ENCODE measurements around the gene RNF112.

Gene RNF112

DNA sequence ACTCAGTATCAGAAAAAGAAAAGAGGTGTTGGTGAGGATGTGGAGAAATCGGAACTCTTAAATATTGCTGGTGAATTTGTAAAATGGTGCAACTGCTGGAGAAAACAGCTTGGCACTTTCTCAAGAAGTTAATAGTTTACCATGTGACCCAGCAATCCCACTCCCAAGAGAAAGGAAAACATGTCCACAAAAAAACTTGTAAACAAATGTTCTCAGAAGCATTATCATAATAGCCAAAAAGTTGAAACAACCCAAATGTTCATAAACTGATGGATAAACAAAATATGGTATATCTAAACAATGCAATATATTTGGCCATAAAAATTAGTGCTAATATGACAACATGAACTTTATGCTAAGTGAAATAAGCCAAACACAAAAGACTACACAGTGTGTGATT, 35.3 kb upstream of the RNF112 start:
- no peak for DNase-seq (ENCODE audit: low spot score)

DNA sequence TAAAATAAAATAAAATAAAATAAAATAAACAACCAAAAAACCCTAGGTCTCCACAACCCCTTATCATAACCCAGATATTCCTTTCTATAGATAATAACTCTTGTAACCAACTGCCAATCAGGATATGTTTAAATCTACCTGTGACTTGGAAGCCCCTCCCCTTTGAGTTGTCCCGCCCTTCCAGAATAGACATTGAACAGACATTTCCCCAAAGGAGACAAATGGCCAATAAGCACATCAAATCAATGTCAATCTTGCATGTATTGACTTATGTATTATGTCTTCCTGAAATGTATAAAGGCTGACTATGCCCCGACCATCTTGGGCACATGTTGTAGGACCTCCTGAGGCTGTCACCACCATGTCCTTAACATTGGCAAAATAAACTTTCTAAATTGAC, 34.2 kb upstream of the RNF112 start:
- no peak for DNase-seq (ENCODE audit: low spot score)

DNA sequence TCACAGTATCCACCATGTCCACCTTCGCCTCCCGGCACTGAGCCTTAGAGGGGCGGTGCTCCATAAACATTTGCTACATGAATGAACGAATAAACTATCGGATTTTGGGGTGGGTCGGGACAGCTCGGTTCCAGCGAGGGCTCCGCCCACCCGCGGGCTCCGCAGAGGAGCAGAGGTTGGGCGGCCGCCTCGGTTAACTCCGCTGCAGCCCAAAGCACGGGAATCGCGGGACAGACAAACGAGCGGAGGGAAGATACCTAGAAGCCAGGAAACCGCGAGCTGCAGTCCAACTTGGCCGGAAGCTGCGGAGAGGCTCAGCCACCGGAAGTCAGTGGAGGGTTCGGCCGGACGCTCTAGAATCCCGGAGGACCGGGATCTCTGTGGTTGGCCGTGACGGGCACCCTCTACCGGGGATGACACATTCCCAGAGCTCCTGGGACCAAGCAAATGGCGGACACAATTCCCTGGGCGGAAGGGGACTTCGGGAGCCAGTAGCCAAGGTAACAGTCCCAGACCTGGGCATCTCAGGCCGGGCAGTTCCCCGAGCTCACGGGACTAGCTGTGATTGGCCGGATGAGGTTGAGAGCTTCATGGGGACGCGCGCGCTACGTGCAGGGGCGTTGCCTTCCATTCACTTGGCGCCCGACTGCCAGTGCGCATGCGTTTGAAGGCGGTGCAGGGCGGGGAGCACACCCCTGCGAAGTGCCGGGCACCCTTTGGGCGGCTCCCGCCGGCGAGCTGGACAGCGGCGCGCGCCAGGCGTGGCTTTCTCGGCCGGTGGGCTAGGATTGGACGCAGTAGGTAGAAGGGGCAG, 33.2 kb upstream of the RNF112 start:
- DNase-seq (ENCODE audit: low spot score), result peak; percentile 95

DNA sequence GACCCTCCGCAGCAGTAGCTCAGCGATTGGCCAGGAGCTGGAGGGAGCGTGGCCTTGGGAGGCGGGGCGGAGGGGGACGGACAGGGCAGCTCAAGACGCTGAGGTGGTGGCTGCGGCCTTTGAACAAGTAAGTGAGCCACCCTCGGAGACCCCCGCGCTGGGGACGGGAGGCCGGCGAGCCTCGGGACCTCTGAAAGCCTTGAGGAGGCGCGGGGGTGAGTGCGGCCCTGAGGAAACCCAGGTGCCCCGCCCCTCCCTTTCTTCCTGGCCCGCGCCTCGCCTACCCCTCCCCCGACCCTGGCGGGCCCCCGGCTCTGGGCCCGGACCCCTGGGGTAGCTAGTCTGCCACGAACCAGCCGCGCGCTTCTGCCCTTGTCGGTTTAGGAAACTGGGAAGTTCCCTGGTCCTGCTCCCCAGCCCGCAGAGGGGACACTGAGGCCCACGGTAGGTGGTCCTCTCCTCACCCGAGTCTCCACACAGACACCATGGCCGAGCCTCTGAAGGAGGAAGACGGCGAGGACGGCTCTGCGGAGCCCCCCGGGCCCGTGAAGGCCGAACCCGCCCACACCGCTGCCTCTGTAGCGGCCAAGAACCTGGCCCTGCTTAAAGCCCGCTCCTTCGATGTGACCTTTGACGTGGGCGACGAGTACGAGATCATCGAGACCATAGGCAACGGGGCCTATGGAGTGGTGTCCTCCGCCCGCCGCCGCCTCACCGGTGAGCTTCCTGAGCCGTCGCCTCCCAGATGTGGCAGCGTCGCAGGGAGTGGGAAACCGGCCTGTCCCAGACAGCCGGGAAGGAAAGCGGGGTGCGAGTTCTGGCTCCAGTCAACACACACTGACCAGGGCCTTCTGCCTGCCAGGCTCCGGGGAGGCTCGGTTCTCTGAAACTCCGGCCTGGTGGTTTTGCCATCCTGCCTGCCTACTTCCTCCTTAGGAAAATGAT, 32.3 kb upstream of the RNF112 start, which contains the start of gene MAPK7:
Gene MAPK7, plus strand, starts transcription at position 83 of the 945 bp plus-strand sequence. Its CDS starts 403 bp downstream, at position 486.
- DNase-seq (ENCODE audit: low spot score), result no peak

DNA sequence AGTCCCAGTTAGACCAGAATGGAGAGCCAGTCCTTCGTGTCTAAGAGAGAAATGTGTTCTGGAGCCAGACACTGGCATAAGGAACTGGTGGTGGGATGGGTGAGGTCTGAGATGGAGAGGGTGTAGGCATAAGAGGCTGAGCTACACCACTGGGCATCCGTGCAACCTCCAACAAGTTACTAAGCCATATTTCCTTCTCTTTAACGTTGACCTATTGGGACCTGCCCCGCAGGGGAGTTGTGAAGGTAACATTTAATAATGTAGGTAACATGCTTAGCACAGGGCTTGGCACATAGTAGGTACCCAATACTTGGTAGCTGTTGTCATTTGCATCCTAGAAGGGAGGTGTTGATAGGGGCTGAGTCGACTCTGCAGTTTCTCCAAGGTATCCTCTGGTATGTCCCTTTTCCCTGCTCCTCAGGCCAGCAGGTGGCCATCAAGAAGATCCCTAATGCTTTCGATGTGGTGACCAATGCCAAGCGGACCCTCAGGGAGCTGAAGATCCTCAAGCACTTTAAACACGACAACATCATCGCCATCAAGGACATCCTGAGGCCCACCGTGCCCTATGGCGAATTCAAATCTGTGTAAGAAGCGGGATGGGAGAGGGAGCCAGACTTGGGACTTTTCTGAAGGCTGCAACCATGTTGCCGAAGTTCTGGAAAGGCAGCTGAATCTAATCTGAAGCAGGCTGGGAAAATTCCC, 31.5 kb upstream of the RNF112 start:
- no peak for DNase-seq (ENCODE audit: low spot score)

DNA sequence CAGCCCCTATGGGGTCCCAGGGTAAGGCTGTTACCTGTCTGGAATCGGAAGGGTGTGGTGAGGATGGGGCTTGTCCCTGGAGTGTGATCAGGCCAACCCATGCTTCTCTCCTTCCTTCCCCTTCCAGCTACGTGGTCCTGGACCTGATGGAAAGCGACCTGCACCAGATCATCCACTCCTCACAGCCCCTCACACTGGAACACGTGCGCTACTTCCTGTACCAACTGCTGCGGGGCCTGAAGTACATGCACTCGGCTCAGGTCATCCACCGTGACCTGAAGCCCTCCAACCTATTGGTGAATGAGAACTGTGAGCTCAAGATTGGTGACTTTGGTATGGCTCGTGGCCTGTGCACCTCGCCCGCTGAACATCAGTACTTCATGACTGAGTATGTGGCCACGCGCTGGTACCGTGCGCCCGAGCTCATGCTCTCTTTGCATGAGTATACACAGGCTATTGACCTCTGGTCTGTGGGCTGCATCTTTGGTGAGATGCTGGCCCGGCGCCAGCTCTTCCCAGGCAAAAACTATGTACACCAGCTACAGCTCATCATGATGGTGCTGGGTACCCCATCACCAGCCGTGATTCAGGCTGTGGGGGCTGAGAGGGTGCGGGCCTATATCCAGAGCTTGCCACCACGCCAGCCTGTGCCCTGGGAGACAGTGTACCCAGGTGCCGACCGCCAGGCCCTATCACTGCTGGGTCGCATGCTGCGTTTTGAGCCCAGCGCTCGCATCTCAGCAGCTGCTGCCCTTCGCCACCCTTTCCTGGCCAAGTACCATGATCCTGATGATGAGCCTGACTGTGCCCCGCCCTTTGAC, 30.3 kb upstream of the RNF112 start:
- DNase-seq (ENCODE audit: low spot score), result no peak

DNA sequence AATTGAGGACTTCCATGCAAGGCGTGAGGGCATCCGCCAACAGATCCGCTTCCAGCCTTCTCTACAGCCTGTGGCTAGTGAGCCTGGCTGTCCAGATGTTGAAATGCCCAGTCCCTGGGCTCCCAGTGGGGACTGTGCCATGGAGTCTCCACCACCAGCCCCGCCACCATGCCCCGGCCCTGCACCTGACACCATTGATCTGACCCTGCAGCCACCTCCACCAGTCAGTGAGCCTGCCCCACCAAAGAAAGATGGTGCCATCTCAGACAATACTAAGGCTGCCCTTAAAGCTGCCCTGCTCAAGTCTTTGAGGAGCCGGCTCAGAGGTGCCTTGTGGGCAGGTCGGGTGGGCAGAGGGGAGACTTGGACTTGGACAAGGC, 29.7 kb upstream of the RNF112 start:
- no peak for DNase-seq (ENCODE audit: low spot score)

DNA sequence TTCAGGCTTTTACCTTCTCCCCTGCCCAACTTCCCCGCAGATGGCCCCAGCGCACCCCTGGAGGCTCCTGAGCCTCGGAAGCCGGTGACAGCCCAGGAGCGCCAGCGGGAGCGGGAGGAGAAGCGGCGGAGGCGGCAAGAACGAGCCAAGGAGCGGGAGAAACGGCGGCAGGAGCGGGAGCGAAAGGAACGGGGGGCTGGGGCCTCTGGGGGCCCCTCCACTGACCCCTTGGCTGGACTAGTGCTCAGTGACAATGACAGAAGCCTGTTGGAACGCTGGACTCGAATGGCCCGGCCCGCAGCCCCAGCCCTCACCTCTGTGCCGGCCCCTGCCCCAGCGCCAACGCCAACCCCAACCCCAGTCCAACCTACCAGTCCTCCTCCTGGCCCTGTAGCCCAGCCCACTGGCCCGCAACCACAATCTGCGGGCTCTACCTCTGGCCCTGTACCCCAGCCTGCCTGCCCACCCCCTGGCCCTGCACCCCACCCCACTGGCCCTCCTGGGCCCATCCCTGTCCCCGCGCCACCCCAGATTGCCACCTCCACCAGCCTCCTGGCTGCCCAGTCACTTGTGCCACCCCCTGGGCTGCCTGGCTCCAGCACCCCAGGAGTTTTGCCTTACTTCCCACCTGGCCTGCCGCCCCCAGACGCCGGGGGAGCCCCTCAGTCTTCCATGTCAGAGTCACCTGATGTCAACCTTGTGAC, 29.1 kb upstream of the RNF112 start:
- DNase-seq (ENCODE audit: low spot score), result no peak

DNA sequence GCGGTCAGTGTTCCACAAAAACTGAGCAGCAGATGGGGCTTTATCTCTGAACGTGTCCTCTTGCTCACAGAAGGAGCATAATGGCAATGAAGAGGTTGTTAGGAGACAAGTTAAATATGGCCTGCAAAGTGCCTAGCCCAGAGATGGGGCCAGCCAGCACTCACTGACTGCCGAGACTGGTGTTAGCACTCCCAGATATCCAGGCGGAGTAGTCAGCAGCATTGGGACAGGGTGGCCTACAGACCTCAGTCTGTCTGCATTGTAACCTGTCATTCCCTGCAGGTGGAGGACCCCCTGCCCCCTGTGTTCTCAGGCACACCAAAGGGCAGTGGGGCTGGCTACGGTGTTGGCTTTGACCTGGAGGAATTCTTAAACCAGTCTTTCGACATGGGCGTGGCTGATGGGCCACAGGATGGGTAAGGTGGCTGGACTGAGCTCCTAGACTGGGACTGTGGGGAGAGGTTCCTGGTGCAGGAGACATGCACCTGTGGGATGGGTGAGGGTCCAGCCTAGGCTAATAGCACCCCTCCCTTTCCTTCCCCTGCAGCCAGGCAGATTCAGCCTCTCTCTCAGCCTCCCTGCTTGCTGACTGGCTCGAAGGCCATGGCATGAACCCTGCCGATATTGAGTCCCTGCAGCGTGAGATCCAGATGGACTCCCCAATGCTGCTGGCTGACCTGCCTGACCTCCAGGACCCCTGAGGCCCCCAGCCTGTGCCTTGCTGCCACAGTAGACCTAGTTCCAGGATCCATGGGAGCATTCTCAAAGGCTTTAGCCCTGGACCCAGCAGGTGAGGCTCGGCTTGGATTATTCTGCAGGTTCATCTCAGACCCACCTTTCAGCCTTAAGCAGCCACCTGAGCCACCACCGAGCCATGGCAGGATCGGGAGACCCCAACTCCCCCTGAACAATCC, 28.2 kb upstream of the RNF112 start:
- no peak for DNase-seq (ENCODE audit: low spot score)

DNA sequence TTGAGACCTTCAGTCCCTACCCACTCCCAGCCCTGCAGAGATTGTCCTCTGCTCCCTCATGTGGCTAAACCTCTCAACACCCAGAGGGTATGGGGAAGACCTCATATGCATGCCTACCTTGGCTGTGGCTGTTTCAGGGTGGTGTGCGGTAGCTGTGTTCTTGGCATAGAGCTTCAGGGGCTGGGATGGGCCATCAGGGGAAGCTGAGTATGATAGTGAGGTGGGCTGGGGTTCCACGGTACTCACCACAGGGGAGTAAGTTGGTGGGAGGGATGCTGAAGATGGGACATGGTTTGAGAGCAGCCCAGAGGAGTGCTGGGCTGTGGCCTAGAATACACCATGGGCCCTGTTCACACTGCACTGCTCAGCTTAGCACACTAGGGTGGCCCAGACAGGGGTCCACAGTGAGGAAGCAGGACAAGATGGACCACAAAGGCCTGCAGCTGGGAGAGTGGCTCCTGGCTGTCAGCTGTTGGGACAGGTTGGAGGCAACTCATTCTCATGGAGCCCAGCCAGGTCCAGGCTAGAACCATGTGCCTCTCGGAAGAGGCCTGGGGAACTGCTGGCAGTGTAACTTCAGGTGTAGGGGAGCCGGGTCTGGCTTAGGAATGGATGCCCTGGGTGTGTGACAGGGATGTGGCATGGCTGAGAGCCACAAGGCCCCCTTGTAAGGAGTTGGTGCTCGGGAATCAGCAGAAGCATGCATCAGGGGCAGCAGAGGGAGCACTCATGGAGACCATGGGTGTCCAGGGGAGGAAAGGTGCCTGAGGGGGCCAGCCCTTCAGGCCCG, 27.2 kb upstream of the RNF112 start:
- DNase-seq (ENCODE audit: low spot score), result no peak

DNA sequence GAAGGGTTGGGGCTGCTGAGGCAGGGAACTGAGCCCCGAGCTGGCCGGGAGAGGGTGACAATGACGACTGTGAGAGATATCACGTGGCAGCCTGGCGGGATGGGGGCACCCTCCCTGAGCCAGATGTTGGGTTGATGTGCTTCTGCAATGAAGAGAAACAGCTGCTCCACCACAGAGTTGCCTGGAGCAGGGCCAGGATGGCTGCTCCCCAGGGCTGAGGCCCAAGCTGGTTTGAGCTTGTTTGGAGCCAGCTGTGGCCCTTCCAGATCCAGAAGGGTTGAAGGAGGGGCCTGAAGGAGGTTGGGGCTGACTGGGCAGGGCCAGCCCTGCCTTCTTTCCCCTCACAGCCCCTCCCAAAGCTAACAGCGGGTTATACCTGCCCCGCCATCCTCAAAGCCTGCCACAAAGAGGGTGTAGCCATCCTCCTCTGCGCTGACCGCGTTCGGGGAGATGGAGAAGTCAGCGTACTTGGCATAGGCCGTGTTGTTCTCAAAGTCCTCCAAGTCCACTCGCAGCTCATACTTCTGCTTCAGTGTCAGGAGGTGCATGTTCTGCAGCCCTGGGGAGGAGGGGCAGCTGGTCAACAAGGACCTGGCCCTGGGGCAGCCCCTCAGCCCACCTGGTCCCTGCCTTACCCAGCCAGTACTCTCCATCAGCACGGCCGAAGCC, 26.2 kb upstream of the RNF112 start:
- no peak for DNase-seq (ENCODE audit: low spot score)

DNA sequence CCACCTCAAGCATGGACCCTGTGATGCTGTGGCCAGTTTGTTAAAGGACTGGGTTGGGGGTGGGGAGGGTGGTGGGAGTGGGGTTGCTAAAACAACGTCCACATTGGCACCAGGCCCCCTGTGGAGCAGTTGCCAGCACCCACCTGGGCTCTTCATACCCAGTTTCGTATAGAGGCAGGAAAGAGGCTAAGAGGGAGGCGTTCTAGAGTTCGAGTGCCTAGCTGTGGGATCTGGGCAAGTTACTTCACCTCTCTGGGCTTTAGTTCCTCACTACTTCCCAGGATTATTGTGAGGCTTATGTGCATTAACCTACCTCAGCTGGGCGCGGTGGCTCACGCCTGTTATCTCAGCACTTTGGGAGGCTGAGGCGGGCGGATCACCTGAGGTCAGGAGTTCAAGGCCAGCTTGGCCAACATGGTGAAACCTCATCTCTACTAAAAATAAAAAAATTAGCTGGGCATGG, 25.5 kb upstream of the RNF112 start:
- DNase-seq (ENCODE audit: low spot score), result no peak

DNA sequence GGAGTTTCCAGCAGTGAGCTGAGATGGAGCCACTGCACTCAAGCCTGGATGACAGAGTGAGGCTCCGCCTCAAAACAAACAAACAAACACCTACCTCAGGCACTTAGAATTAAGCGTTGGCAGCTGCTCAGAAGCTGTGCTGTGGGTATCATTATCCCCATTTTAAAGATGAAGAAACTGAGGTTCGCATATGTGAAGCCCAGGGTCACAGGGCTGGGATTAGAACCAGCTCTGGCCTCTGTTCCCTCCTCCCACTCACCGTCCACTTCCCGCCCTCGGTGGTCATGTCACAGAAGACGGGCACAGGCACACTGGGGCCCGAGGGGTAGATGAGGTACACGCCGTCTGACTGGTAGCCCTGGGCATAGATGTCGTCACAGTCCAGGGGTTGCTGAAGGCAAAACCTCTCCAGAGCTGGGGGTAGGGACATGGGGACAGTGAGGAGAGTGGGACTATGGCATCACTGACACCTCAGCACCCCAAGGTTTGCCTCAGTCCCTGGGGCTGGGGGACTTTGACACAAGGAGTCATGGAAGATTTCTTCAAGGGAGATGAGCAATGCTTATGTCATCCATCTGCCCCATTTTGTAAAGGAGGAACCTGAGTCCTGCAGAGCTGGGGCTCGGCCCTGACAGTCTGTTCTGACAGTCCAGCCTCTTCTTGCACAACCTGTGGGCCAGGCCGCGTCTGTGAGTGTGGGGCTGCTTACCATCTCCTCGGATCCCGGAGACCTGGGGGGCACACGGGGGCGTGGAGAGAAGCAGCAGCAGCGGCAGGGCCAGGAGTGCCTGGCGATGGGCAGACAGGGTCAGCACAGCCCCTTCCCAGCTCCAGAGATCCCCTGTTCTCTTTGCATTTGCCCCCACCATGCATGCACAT, 24.7 kb upstream of the RNF112 start:
- DNase-seq (ENCODE audit: low spot score), result no peak

DNA sequence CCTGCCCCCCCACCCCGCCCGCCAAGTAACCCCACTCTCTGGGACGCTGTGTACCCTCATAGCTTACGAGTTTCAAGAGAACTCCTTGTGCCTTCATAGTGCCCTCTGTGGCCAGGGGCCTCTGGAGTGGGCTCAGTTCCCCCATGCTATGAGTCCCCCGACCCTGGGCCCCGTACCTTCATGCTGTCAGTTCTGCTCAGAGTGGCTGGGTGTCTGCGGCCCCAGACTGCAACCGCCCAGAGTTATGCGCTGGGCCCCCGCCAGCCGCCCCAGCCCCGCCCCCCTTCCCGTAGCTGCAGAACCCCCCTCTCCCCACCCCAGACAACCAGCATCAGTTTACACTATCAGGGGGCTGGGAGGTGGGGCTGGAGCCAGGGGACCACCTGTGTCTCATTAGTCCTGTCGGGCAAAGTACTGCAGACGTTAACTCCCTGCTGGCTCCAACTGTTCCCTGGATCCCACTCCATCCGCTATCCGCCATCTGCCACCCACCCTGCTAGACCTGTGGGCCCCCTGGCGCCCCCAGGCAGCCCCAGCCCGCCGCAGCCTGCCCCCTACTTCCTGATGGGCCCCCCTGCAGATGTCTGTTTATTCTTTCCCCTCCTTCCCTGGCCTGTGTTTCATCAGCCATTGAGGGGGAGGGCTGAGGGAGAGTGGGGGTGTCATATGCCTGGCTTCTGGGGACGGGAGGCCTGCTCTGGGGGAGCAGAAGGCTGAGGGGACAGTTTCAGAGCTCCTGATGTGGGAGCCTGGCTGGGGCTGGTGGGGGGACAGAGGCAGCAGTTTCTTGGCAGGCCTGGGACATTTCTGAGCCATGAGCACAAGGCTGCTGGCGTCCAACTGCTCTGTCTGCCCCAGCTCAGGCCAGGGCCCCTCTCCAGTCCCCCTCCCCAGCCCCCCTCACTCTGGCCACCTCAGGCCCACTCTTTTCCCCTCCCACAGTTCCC, 23.8 kb upstream of the RNF112 start, which contains the start of gene MFAP4:
Gene MFAP4, minus strand, starts transcription at position 217 of the 947 bp plus-strand sequence. Its CDS starts 35 bp downstream, at position 182.
- DNase-seq (ENCODE audit: low spot score), result peak; percentile 58

DNA sequence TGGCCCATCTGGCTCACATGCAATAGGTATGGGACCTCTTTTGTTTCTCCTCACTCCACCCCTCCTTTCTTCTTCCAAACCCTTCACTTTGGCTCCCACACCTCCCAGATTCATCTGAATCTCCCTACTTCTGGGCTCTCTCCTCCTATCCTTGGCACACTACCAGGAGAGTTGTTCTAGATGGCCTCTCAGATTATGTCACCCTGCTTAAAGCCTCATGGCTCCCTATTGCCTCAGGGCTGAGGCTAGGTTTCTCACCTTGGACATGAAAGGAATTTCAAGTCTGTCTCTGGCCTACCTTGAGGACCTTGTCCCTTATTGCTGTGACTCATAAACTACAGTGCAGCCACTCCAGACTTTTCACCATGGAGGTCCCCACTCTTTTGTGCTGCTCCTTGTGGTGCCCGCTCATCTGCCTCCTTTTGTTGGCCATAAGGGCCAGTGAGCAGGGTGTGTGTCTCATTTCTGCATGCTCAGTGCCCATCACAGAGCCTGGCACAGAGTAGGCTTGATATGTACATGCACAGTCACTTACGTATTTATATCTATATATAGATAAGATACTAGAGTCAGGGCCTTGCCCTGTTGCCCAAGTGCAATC, 23.0 kb upstream of the RNF112 start:
- DNase-seq (ENCODE audit: low spot score), result no peak
